GM12892 (cell line): ENCODE measurements around the gene TPSB2. TPM values are rescaled to one million over a fixed set of nuclear protein-coding genes. Genes with fewer than 3 reads are reported as not detected.
"Not testable (repeated sequence)": the region's sequence is repeated elsewhere in the genome, so short reads cannot be mapped to it uniquely, and the experiment has no call there.

Experiments
- DNase-seq: peaks from one replicate; pipeline ENCODE4 v3.0.0; 2011; ENCODE audit not compliant: insufficient read length
- FAIRE-seq: peaks from 2 replicates; lab custom pipeline; 2011; peaks lifted over from hg19 to GRCh38; lab: Jason Lieb, UNC
- POLR2A ChIP-seq: IDR thresholded peaks from 2 replicates; pipeline ENCODE4 v1.6.1; 2011; ENCODE audit warnings: low read depth, low read length, control low read depth
- POLR2AphosphoS5 ChIP-seq: IDR thresholded peaks from 2 replicates; pipeline ENCODE4 v1.6.1; 2011; ENCODE audit warnings: low read depth, low read length, control low read depth
- TAF1 ChIP-seq: IDR thresholded peaks from 2 replicates; pipeline ENCODE4 v1.6.1; 2011; ENCODE audit warnings: low read depth, mild to moderate bottlenecking, control low read depth, low read length, borderline replicate concordance
- polyA plus RNA-seq: library from polyadenylated mRNA; unstranded; fragments of >200 nt; gene quantifications from one replicate; pipeline ENCODE4 v1.2.1, GENCODE V29; 2012; ENCODE audit warnings: missing spikeins, inconsistent platforms; ENCODE audit not compliant: missing spikeins

The TPSB2 gene
- polyA plus RNA-seq: not detected

GRCh38 chr16:1230084-1230470, at the start of gene TPSB2:
TPSB2 (minus strand) TSS chr16:1230184; CDS start chr16:1229951, 233 bp downstream.
- not testable (repeated sequence) for FAIRE-seq, DNase-seq

GRCh38 chr16:1279081-1279944, 49.3 kb upstream of the TPSB2 start:
- FAIRE-seq (no peak), DNase-seq (no peak)
- TF ChIP-seq POLR2AphosphoS5: no peak
- no peak for TF ChIP-seq POLR2A
- no peak for TF ChIP-seq TAF1

GRCh38 chr16:1278477-1278876, 48.5 kb upstream of the TPSB2 start:
- FAIRE-seq (no peak), DNase-seq (no peak)
- TF ChIP-seq POLR2A (no peak), TAF1 (no peak), POLR2AphosphoS5 (no peak)

- FAIRE-seq: no peak
- no peak for TF ChIP-seq TAF1
- no peak for TF ChIP-seq POLR2AphosphoS5
- no peak for TF ChIP-seq POLR2A
- no peak for DNase-seq
Observed at GRCh38 chr16:1277617-1278282, 47.8 kb upstream of the TPSB2 start.

DNA sequence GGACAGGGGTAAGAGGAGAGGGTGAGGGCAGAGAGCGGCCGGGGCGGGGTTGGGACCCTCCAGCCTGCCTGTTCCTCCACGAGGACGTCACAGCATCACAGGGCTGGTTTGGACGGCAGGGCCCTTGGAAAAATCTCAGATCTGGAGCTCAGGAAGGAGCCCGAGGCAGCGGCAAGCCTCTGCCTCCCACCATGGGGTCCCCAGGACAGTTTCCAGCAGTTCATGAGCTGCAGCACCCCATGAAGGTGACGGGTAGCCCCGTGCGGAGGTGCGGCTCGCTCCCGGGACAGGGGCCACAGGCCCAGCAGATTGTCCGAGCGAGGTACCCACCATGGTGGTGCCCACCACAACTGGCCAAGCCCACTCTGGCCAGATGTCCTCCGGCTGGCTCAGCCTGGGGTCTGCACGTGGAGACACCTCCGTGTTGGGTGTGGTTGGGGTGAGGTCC, 47.2 kb upstream of the TPSB2 start:
- DNase-seq: no peak
- no peak for TF ChIP-seq POLR2A
- TF ChIP-seq TAF1: no peak
- TF ChIP-seq POLR2AphosphoS5: no peak
- no peak for FAIRE-seq

DNA sequence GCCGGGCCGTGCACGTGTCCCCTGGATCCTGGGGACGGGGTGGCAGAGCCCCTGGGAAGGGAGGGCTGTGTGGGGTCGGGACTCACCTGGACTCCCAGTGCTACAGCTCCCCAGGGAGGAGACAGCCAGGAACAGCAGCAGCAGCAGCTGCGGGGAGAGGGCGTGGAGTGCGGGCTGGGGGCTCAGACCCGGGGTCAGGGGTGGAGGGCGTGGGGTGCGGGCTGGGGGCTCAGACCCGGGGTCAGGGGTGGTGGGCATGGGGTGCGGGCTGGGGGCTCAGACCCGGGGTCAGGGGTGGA, 46.5 kb upstream of the TPSB2 start:
- FAIRE-seq (no peak), DNase-seq (no peak)
- no peak for TF ChIP-seq POLR2A
- TF ChIP-seq POLR2AphosphoS5: no peak
- no peak for TF ChIP-seq TAF1

- DNase-seq (no peak), FAIRE-seq (no peak)
- TF ChIP-seq TAF1 (no peak), POLR2A (no peak), POLR2AphosphoS5 (no peak)
Observed at GRCh38 chr16:1275791-1276579, 46.0 kb upstream of the TPSB2 start.

GRCh38 chr16:1274767-1275166, 44.8 kb upstream of the TPSB2 start:
- TF ChIP-seq POLR2AphosphoS5 (no peak), POLR2A (no peak), TAF1 (no peak)
- no peak for DNase-seq
- FAIRE-seq: no peak

- FAIRE-seq (no peak), DNase-seq (no peak)
- TF ChIP-seq POLR2A (no peak), POLR2AphosphoS5 (no peak), TAF1 (no peak)
Observed at GRCh38 chr16:1273816-1274215, 43.8 kb upstream of the TPSB2 start.

DNA sequence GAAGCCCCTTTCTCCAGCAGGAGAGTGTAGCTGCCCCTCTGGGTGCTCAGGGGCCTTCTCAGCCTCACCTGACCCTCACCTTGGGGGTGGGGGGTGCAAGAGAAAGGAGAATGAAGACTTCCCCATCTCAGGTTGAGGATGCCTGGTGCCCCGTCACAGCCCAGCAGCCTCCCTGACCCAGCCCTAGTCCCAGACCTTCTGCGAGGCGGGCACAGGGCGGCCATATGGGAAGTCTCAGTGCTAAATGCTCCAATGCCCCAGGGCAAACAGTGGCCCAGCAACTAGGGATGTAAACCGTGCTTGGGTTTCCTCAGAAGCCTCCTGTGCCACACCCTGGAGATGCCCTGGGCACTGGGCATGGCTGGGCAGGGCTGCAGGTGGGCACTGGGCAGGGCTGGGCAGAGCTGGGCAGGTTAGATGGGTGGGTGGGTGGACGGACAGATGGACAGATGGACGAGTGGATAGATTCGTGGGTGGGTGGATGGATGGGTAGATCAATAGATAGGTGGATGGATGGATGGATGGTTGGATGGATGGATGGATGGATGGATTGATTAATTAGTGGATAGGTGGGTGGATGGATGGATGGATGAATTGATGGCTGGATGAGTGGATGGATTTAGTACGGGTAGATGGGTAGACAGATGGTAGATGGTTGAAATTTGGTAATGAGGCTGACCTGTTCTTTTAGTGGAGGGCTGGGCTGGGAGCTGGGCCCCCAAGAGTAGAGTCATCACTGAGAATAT, 42.6 kb upstream of the TPSB2 start:
- TF ChIP-seq POLR2AphosphoS5: no peak
- DNase-seq (no peak), FAIRE-seq (no peak)

GRCh38 chr16:1271724-1272413, 41.9 kb upstream of the TPSB2 start:
- not testable (repeated sequence) for DNase-seq, FAIRE-seq
